GM20000 (cell line): ENCODE results near the gene ARHGAP4.

Source experiments
- DNase-seq: peaks from one replicate; pipeline ENCODE4 v3.0.0; 2012; ENCODE audit warnings: low spot score
- TF ChIP-seq, protein P1 (sequence below): IDR thresholded peaks from 2 replicates; pipeline ENCODE4 v1.5.1; 2012; ENCODE audit warnings: mild to moderate bottlenecking, control low read depth; ENCODE audit errors: extremely low read depth, missing control alignments

ARHGAP4 gene

DNA sequence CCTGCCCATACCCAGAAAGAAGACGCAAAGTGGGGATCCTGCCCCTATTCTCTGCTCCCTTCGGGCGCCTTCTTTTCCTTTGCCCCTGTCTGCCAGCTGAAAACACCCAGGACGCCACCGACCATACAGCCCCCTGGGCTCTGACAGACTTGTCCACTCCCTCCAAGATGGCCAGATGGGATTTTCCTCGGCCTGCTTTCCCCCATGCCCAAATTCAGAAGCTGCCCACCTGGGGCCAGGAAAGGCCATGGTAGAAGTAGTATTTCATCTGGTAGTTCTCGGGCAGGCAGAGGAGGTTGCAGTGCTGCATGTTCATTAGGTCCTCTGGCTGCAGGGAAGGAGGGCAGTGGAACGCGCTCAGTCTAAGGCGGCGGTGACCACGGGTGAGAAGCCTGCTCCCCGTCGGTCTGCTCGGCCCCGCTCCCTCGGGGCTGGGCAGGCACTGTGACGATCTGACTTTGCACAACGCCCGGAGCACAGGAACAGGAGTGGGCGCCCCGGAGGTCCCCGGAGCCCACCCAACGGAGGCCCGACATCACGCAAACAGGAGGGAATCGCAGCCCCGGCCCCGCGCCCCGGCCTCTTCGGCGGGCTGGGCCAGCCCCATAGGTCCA, 8.2 kb upstream of the ARHGAP4 start:
- no peak for DNase-seq
- TF ChIP-seq, protein P1, sequence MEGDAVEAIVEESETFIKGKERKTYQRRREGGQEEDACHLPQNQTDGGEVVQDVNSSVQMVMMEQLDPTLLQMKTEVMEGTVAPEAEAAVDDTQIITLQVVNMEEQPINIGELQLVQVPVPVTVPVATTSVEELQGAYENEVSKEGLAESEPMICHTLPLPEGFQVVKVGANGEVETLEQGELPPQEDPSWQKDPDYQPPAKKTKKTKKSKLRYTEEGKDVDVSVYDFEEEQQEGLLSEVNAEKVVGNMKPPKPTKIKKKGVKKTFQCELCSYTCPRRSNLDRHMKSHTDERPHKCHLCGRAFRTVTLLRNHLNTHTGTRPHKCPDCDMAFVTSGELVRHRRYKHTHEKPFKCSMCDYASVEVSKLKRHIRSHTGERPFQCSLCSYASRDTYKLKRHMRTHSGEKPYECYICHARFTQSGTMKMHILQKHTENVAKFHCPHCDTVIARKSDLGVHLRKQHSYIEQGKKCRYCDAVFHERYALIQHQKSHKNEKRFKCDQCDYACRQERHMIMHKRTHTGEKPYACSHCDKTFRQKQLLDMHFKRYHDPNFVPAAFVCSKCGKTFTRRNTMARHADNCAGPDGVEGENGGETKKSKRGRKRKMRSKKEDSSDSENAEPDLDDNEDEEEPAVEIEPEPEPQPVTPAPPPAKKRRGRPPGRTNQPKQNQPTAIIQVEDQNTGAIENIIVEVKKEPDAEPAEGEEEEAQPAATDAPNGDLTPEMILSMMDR: no peak

DNA sequence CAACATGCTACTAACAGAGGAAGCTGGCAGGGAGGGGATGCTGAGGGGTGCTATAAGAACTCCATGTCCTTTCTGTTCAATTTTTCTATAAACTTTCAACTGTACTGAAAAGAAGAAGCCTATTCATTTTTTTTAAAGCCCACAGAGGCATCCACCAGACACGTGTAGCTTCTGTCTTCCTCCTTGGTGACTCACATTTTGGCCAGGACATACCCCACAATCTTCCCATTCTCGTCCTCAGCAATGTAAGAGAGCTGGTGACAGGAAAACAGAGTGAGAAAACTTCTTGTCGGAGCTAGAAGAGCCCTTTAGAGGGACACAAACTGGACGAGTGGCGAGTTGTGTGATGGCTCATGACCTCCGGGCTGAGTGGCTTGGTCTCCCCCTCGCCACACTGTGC, 7.7 kb upstream of the ARHGAP4 start:
- DNase-seq: no peak
- TF ChIP-seq, protein P1: no peak

DNA sequence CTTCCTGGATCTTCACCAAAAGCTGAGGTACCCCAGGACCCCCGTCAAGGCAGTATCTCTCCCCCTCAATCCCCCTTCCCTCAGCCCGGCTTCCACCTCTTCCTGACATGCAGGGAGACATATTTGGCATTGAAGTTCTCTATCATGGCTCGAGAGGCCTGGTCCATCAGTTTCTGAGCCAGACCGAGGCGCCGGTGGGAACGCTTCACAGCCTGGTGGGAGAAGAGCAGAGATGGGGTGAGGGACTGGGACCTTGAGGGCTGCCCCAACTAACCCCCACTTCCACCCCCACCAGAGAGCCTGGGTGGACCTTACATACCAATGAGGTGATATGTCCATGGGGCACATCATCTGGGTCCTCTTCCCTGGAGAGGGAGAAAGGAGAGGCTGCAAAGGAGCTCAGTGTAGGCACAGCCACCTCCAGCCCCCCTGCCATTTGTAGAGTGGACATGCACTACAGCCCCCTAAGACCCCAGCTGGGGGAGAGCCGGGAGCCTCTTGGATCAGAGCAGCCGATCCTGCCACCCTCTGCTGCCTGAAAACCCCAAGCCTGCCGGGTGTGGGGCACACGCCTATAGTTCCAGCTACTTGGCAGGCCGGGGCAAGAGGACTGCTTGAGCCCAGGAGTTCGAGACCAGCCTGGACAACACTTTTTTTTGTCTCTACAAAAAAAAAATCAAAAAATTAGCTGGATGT, 6.3 kb upstream of the ARHGAP4 start:
- TF ChIP-seq, protein P1: no peak
- DNase-seq: no peak

DNA sequence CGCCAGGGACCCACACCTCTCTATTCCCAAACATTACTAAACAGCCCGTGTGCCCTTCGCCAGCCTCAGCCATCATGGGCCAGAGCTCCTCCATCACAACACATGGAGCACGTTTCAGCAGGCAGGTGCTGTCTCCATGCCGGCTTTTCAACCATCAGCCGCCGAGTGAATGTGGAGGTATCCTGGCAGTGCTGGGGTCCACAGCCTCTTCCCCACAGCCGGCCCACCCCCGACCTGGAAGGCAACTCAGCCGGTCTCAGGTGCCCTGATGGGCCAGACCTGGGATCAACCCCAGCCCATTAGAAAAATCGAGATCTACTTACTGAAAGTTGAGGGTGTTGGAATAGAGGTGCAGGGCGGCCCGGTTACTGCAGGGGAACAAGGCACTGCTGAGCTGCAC, 5.7 kb upstream of the ARHGAP4 start:
- TF ChIP-seq, protein P1: no peak
- no peak for DNase-seq

DNA sequence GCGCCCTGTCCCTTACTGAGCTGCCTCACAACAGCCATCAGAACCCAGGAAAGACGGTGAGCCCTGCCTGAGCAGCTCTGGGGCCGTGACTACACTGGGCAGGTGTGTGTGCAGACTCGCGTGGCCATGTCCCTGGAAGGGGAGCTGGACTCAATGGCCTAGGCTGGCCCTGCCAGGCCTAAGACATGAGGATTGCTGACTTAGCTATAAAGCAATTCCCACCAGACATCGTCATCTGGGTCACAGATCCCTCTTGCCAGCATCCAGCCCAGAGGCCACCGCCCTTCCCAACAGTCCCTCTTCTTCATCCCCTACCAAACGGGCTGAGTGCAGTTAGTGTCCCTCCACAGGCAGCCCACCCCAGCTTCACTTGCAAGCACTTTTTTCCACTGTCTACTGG, 5.1 kb upstream of the ARHGAP4 start:
- TF ChIP-seq, protein P1: no peak

DNA sequence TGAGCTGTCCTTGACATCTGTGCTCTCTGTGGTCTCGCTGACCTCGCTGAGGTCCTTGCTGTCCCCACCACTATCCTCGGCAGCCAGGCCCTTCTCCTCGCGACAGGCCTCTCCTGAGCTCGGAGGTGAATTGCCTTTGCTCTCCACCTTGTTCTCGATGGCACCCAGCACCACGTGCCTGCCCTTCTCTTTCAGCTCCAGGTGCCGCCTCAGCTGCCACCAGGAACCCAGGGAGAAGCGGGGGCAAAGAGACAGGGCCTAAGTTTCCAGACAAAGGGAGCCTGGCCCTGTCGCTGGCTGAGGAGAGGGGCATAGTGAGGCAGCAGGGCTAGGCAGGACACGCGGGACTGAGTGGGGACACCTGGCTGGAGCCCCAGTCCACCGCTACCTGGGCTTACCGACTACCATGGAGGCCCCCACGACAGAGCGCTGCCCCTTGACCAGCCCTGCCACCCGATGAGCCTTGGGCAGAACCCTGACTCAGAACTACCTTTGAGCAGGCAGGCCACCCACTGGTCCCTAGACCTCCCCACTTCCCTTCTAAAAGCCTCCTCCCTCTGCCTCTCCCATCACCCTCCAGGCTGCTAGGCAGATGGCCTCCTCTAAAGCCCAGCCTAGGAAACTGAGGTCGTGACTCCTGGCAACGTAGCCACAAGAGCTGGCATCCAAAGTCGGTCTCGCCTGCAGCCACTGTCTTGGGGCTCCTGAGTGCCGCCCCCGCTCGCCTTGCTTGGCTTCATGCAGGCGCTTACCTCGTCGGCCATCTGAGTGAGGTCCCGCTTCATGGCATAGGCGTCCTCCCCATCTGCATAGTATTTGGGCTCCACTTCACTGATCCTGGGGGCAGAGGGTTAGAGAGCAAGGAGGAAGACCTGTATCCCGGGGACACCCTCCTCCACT, 4.2 kb upstream of the ARHGAP4 start:
- DNase-seq: no peak
- TF ChIP-seq, protein P1: no peak

More for the DNA sequence above, 5.1 kb upstream of the ARHGAP4 start:
- DNase-seq: no peak

DNA sequence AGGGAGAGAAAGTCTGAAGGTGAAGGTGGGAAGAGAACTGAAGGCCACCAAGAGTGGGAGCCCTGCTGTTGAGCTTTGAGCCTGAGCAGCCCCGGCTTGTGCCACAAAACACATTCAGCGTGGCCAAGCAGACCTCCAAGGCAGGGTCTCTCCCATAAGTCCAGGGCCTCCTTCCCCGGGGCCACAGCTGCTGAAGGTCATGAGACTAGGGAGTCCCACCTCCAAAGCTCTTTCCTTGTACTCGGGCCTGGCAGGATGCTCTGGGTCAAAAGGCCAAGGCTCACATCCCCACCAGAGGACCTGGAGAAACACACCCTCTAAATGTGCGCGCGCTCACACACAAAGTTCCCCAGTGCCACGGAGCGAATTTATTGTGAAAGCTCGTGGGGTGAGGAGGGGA, 3.5 kb upstream of the ARHGAP4 start:
- TF ChIP-seq, protein P1: no peak
- DNase-seq: no peak
